G401 (cell line): ENCODE results near the gene USP24. TPM values are rescaled to one million over a fixed set of nuclear protein-coding genes. Genes with fewer than 3 reads are reported as not detected.

Experiments
- DNase-seq: peaks from one replicate; pipeline ENCODE4 v3.0.0-alpha.2; 2015; ENCODE audit warnings: low spot score
- in situ Hi-C: cut with HindIII; loops from 2 replicates; pipeline ENCODE4 v1.10.0; 2016; ENCODE audit warnings: low sequenced_read_pairs, mixed read lengths
- total RNA-seq: library from RNA; depleted of rRNA; stranded (reverse); fragments of >200 nt; shearing (Covaris generic); gene quantifications from 2 replicates; pipeline ENCODE4 v1.2.3, GENCODE V29; 2014

Gene USP24
- total RNA-seq, 1 experiment from 2014 or later, result 20.8 TPM

- in situ Hi-C loops, result no loop called here
- no peak for DNase-seq
These were observed 152.2 kb downstream of the USP24 start for GRCh38 chr1:55062801-55063576.

- DNase-seq, result no peak
- in situ Hi-C loops, result no loop called here
These were observed 153.3 kb downstream of the USP24 start for GRCh38 chr1:55061706-55062321.

- no peak for DNase-seq
- in situ Hi-C loops, result no loop called here
These were observed 154.0 kb downstream of the USP24 start for GRCh38 chr1:55061000-55061705.

GRCh38 chr1:55060133-55060999, 154.8 kb downstream of the USP24 start:
- no peak for DNase-seq
- in situ Hi-C loops, result no loop called here

- no peak for DNase-seq
- in situ Hi-C loops, result no loop called here
These were observed 155.6 kb downstream of the USP24 start for GRCh38 chr1:55059302-55060132.

- in situ Hi-C loops, result no loop called here
- no peak for DNase-seq
These were observed 157.2 kb downstream of the USP24 start for GRCh38 chr1:55057956-55058298.

GRCh38 chr1:55057270-55057955, 157.8 kb downstream of the USP24 start:
- DNase-seq, result no peak
- in situ Hi-C loops, result no loop called here

- in situ Hi-C loops, result no loop called here
- DNase-seq, result no peak
These were observed 158.6 kb downstream of the USP24 start for GRCh38 chr1:55056632-55056992.

GRCh38 chr1:55055951-55056631, 159.1 kb downstream of the USP24 start:
- in situ Hi-C loops, result no loop called here

GRCh38 chr1:55055084-55055882, 159.9 kb downstream of the USP24 start:
- no peak for DNase-seq

More at GRCh38 chr1:55055951-55056631, 159.1 kb downstream of the USP24 start:
- no peak for DNase-seq

GRCh38 chr1:55054396-55054795, 160.8 kb downstream of the USP24 start:
- no peak for DNase-seq
- in situ Hi-C loops, result no loop called here

More at GRCh38 chr1:55055084-55055882, 159.9 kb downstream of the USP24 start:
- in situ Hi-C loops, result no loop called here

GRCh38 chr1:55053265-55053954, 161.8 kb downstream of the USP24 start:
- in situ Hi-C loops, result no loop called here
- DNase-seq, result no peak

- in situ Hi-C loops, result no loop called here
- DNase-seq, result no peak
These were observed 162.7 kb downstream of the USP24 start for GRCh38 chr1:55052221-55053142.

- DNase-seq, result no peak
- in situ Hi-C loops, result no loop called here
These were observed 163.5 kb downstream of the USP24 start for GRCh38 chr1:55051621-55052020.

GRCh38 chr1:55051169-55051568, 164.0 kb downstream of the USP24 start:
- in situ Hi-C loops, result no loop called here
- no peak for DNase-seq
